GM18909 (cell line): ENCODE results near the gene MAFB.

ENCODE experiments used
- ATAC-seq: cut with Tn5 transposase; IDR thresholded peaks from one replicate; pipeline ENCODE4 v1.9.1; 2021; ENCODE audit warnings: mild to moderate bottlenecking; ENCODE audit not compliant: unreplicated experiment, poor library complexity

The MAFB gene

DNA sequence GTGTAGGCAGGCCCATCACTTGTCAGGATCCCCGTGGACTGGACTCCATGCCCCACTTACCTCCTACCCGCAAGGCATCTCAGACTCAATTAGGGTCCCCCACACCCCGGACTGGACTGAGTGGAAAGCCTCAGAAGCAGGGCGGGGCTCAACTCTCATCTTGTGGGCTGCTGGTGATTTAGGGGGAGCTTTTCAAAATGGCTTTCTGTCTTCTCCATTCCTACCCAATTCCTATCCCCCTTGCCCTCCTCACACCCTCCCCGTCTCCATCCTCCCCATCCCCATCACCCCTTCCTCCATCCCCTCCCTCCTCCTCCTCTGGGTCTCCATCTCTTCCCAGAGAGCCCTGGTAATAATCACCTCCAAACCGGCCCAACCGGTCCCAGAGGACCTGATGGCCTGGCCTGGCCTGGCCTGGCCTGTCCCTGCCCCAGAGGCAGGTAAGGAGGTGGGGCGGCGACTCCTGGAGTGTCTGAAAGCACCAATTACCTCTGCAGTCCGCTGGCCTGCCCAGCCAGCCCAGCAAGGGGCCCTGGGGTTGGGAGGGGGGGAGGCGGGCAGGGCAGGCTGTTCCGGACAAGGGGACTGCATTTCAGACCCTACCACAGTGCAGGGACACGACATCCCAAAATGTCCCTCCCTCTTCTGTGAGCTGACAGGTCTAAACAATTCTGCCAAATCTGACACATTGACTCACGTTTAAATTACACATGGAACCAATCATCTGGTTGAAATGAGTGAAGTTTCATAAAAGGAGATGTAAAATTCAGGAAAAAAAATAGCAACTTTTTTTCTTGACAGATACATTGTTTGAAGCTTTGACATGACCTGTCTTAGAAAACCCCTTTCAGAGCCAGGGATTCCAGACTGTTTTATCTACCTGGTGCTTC, 24.8 kb downstream of the MAFB start:
- ATAC-seq: no peak

DNA sequence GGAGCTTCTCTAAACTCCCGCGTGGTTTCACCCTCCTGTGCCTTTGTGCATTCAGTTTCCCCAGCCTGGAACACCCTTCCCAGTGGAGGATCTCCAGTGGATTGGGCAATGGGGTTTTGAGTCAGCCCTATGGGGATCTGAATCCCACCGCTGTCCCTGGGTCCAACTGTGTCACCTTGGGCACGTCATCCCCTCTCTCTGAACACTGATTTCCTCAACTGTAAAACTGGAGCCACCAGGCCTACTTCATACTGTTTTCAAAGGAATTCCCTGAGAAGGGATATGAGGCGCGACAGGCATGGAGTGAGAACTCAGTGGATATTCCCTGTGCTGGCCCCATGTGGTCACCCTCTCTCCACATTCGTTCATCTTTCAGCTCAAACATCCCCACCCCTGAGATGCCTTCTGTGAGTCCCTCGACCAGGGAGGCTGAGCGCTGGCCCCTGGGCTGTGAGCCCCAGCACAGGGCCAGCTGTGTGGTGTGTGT, 25.7 kb downstream of the MAFB start:
- ATAC-seq: no peak

- ATAC-seq: no peak
These were observed 29.5 kb downstream of the MAFB start for GRCh38 chr20:40659567-40659966.

DNA sequence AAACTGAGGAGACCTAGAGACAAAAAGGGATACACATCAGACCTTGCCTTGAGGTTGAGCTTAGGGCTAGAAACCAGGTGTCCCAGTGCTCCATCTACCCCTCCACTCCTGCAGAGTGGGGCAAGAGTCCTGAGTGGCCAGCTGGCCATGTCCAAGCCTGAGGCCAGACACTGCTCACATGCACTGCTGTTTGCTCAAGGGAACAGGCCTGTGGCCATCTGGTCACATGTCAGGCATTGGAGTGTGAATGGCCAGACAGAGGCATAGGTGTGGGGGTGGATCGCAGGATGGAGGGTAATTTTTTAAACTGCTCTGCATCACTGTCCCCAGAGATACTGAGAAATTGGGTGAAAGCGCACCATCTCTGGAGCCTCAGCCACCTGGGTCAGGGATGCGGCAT, 30.5 kb downstream of the MAFB start:
- no peak for ATAC-seq

- ATAC-seq: no peak
These were observed 31.5 kb downstream of the MAFB start for GRCh38 chr20:40657526-40657925.

- no peak for ATAC-seq
These were observed 33.6 kb downstream of the MAFB start for GRCh38 chr20:40655451-40655850.

DNA sequence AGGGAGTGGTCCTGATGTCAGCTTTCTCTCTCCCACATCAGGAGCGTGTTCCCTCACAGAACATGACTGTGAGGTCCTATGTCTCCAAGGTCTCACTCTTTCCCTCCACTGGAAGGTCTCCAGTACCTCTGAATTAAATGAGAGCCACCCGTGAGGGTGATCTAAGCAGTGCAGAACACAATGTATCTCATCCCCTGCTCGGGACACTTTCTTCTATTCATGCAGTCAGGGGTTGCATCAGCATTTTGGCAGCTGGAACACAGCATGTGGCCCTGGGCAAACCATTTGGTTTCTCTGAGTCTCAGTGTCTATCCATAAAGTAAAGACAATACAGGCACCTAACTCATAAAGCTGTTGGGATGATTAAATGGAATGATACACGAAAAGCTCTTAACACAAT, 34.2 kb downstream of the MAFB start:
- ATAC-seq: no peak

GRCh38 chr20:40652441-40652987, 36.5 kb downstream of the MAFB start:
- ATAC-seq: no peak

DNA sequence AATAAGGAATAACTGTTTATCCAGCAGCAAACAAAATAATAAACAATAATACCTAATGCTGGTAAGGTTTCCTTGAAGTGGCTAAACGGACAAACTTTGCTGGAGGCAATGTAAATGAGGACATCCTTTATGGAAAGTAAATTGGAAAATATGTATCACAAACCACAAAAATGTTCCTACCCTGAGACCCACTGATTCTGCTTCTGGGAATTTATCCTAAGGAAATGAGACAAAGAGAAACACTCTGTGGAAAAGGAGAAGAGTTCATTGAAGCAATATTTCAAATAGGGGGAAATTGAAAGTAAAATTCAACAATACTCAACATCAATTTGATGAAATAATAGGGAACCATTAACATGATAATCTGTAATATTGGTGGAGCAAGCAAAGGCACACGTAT, 37.9 kb downstream of the MAFB start:
- no peak for ATAC-seq

DNA sequence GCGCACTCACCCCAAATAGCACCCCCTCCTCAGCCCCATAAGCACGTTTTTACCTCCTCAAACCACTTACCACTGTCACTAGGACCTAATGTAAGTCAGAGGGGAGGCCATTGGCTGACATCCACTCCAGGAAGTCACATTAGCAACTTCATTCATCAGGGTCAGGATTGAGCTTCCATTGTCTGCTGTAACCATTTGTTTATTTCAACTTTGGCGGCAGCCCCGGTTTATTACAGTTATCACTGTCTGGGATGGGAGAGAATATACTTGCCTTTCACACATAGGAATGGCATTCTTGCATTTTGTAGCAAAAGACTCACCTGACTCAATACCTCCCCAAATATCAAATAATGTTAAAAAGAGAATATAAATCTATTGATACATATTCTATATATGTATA, 38.3 kb downstream of the MAFB start:
- ATAC-seq: no peak

- ATAC-seq: no peak
These were observed 40.6 kb downstream of the MAFB start for GRCh38 chr20:40648210-40649072.

GRCh38 chr20:40646813-40647212, 42.2 kb downstream of the MAFB start:
- ATAC-seq: no peak

GRCh38 chr20:40646361-40646760, 42.7 kb downstream of the MAFB start:
- no peak for ATAC-seq

- no peak for ATAC-seq
These were observed 44.2 kb downstream of the MAFB start for GRCh38 chr20:40644863-40645262.

GRCh38 chr20:40643891-40644290, 45.1 kb downstream of the MAFB start:
- no peak for ATAC-seq

DNA sequence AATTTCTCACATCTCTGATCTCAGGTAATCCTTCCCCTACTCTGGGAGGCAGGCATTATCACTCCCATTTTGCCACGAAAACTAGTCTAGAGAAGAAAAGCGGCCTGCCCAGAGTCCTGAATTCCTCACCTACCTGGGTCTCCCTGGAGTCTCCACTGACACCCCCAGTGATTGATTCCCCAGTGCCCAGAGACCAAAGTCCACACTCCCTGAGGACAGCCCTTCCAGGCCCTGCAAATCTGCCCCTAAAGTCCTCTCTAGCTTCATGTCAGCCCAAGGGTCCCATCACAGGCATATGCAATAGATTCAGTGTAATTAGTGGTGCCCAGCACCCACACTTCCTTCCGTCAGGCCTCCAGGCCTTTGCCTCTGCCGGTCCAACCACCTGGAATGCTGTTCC, 47.2 kb downstream of the MAFB start:
- ATAC-seq: no peak

DNA sequence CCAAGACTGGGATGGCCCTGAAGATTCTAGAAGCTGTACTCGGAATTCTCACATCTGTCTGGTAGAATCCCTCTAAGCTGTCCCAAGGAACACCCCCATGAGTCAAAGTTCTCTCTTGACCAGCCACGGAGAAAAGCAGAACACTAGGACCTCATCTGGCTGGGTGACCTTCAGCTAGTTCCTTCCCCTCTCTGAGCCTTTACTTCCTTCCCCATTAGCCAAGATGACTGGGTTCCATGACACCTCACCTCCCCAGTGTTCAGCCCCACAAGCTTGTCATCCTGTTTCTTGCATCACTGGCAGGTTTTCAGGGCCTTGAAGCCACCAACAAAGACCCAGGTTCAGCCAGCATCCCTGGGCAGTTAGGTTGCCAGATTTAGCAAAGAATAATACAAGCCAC, 47.8 kb downstream of the MAFB start:
- no peak for ATAC-seq

- ATAC-seq: no peak
These were observed 48.4 kb downstream of the MAFB start for GRCh38 chr20:40640667-40641066.

- no peak for ATAC-seq
These were observed 49.2 kb downstream of the MAFB start for GRCh38 chr20:40639676-40640355.

- no peak for ATAC-seq
These were observed 49.9 kb downstream of the MAFB start for GRCh38 chr20:40639132-40639531.
